K562 (cell line): Measurements from ENCODE around the gene DESI2. TPM values are rescaled to one million over a fixed set of nuclear protein-coding genes. Genes with fewer than 3 reads are reported as not detected.

ENCODE experiments used
- CCAR2 ChIP-seq: fragments of 200-400 bp; formaldehyde crosslinking; IDR thresholded peaks from 2 replicates; pipeline ENCODE4 v1.6.1; 2017; ENCODE audit warnings: mild to moderate bottlenecking, low read depth, low read length
- CHD2 ChIP-seq: IDR thresholded peaks from 2 replicates; pipeline ENCODE4 v1.6.1; 2011; ENCODE audit warnings: low read depth, low read length
- FOXJ2 ChIP-seq: fragments of 200-800 bp; sonication (Bioruptor generic); IDR thresholded peaks from 2 replicates; pipeline ENCODE4 v1.6.1; 2016; ENCODE audit warnings: missing genetic modification characterization, missing compliant biosample characterization
- FOXM1 ChIP-seq, 2 experiments: fragments of 450-650 bp in 1 of 2; sonication (generic) in 1 of 2; formaldehyde crosslinking in 1 of 2; IDR thresholded peaks; 2 replicates each; pipeline versions ENCODE4 v1.6.1 to v1.9.0; 2017 to 2022; ENCODE audit warnings: low read depth in 2 of 2, mild to moderate bottlenecking in 2 of 2, missing genetic modification reagents in 1 of 2, moderate library complexity in 1 of 2
- HSF4 ChIP-seq: fragments of 250-450 bp; sonication (Bioruptor Pico); IDR thresholded peaks from 2 replicates; pipeline ENCODE4 v2.1.2; 2022; ENCODE audit warnings: mild to moderate bottlenecking, moderate library complexity, borderline replicate concordance
- MAZ ChIP-seq, 2 experiments: fragments of 450-650 bp in 1 of 2; sonication (generic) in 1 of 2; formaldehyde crosslinking; IDR thresholded peaks in 1 of 2; conservative IDR thresholded peaks in 1 of 2; 2 replicates each; pipeline versions ENCODE4 v1.4.0 to v1.5.0; 2020; ENCODE audit warnings: mild to moderate bottlenecking in 1 of 2, missing genetic modification reagents in 1 of 2
- PML ChIP-seq: IDR thresholded peaks from 2 replicates; pipeline ENCODE4 v1.6.1; 2012; ENCODE audit warnings: low read length, inconsistent platforms
- RCOR1 ChIP-seq, 2 experiments: IDR thresholded peaks; 2 replicates each; pipeline ENCODE4 v1.6.1; 2012; ENCODE audit warnings: low read depth in 2 of 2, low read length in 2 of 2, borderline replicate concordance in 1 of 2, improper control_type of control experiment in 1 of 2
- SIN3B ChIP-seq: fragments of 450-650 bp; IDR thresholded peaks from 2 replicates; pipeline ENCODE4 v1.6.1; 2017; ENCODE audit warnings: low read depth, mild to moderate bottlenecking, moderate library complexity
- U2AF1 ChIP-seq: fragments of 200-400 bp; formaldehyde crosslinking; optimal IDR thresholded peaks from 2 replicates; pipeline ENCODE3; 2017; ENCODE audit warnings: mild to moderate bottlenecking, low read depth, low read length, moderate library complexity
- ZNF778 ChIP-seq: fragments of 450-650 bp; formaldehyde crosslinking; IDR thresholded peaks from 2 replicates; pipeline ENCODE4 v1.4.0; 2020; ENCODE audit warnings: mild to moderate bottlenecking, moderate library complexity
- ZNF785 ChIP-seq: fragments of 250-450 bp; sonication (Bioruptor Pico); IDR thresholded peaks from 2 replicates; pipeline ENCODE4 v1.4.0; 2020; ENCODE audit warnings: mild to moderate bottlenecking
- polyA plus RNA-seq, 8 experiments: library from polyadenylated mRNA; depleted of rRNA in 4 of 8; stranded (reverse) in 5 of 8; unstranded in 3 of 8; fragments of >200 nt; fragmentation: Nextera tagmentation in 2 of 8; fragmentation: Illumina TruSeq in 1 of 8; extraction: Ambion mirVana in 2 of 8; extraction: Trizol in 1 of 8; gene quantifications; 2 replicates each; pipeline versions ENCODE4 v1.2.1 to v1.2.3, GENCODE V29; 2011 to 2014; ENCODE audit warnings: inconsistent platforms in 1 of 8, missing spikeins in 1 of 8
- total RNA-seq, 7 experiments: library from RNA; depleted of rRNA in 6 of 7; stranded (reverse); fragments of >200 nt in 6 of 7; fragmentation: Illumina TruSeq in 2 of 7; extraction: Trizol in 2 of 7; gene quantifications; 2 replicates each; pipeline versions ENCODE4 v1.2.1 to v1.2.3, GENCODE V29; 2011 to 2021; ENCODE audit warnings: low replicate concordance in 1 of 7
- TF ChIP-seq, protein P1 (sequence below), 2 experiments: fragments of 450-650 bp; formaldehyde crosslinking in 1 of 2; IDR thresholded peaks; 2 replicates each; pipeline versions ENCODE4 v1.4.0 to v1.6.1; 2014 to 2020; ENCODE audit warnings: mild to moderate bottlenecking in 2 of 2, borderline replicate concordance in 1 of 2, low read depth in 1 of 2
- TF ChIP-seq, protein P2 (sequence below): sonication (generic); formaldehyde crosslinking; IDR thresholded peaks from 2 replicates; pipeline ENCODE4 v1.8.0; 2022; ENCODE audit warnings: missing genetic modification reagents, mild to moderate bottlenecking, borderline replicate concordance

The DESI2 gene
- total and polyA plus RNA-seq, 9 of the 15 experiments (the other 6 are each of a cell fraction or from before 2014, with no cell fraction given): 17.4 to 59.4 (median 38.4) TPM

DNA sequence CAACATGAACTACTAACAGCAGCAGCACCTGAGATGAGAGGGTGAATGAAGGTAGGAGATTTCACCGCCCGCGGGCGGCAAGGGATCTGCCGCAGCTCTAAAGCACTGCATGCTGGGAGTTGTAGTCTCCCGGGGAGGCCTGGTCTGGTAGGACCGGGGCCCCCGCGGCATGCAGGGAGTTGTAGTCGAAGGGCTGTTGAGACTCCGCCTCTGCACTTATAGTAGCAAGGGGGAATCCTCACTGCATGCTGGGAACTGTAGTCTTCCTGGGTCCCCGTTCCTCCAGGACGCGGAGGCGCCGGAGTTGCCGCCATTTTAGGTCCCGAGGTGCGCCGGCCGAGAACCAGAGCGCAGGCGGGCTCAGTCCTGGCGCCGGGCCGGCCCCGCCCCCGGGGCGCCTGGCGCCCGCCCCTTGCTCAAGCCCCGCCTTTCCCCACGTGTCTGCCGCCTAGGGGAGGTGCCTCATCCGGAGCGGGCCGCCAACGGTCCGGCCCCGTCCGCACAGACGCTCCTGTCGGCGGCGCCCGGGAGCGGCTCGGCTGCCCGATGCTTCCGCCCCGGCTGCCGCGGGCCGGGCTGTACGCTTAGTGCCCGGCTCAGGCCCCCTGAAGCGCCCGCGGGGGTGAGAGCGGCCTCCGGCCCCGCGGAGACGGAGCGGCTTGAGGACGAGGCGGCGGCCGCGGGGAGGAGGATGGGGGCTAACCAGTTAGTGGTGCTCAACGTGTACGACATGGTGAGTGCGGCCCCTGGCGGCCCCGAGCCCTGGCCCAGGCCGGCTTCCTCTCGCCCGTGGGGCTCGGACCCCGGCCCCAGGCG is at the start of gene DESI2 (continued):
- TF ChIP-seq U2AF1 (peak; percentile 90), FOXM1 (IDR thresholded peaks at IDR 0.05; ENCODE audit: low read depth) (no peak), FOXM1 (CRISPR knock-in tag; IDR thresholded peaks at IDR 0.05; ENCODE audit: low read depth) (no peak), FOXJ2 (tag) (0 out of 2 replicates have a peak, but pooled peaks have one; percentile 8), HSF4 (CRISPR knock-in tag) (no peak), ZNF785 (no peak), CHD2 (no peak; the same call in 1 of the 2 replicates), SIN3B (peak; percentile 76), PML (peak; percentile 63; the same call in 1 of the 2 replicates), CCAR2 (no peak), MAZ (CRISPR knock-in tag; conservative IDR thresholded peaks at IDR 0.05 in 1 of 2, IDR thresholded peaks at IDR 0.05 in 1 of 2) (peak; percentile 60 to 96), ZNF778 (CRISPR knock-in tag) (no peak), RCOR1 (IDR thresholded peaks at IDR 0.05; ENCODE audit: borderline replicate concordance in 1 of 2, low read depth in 2 of 2, low read length in 2 of 2) (peak in 1 of 2 experiments; percentile 33; a peak in 2 of 4 replicates)
- TF ChIP-seq, protein P1, sequence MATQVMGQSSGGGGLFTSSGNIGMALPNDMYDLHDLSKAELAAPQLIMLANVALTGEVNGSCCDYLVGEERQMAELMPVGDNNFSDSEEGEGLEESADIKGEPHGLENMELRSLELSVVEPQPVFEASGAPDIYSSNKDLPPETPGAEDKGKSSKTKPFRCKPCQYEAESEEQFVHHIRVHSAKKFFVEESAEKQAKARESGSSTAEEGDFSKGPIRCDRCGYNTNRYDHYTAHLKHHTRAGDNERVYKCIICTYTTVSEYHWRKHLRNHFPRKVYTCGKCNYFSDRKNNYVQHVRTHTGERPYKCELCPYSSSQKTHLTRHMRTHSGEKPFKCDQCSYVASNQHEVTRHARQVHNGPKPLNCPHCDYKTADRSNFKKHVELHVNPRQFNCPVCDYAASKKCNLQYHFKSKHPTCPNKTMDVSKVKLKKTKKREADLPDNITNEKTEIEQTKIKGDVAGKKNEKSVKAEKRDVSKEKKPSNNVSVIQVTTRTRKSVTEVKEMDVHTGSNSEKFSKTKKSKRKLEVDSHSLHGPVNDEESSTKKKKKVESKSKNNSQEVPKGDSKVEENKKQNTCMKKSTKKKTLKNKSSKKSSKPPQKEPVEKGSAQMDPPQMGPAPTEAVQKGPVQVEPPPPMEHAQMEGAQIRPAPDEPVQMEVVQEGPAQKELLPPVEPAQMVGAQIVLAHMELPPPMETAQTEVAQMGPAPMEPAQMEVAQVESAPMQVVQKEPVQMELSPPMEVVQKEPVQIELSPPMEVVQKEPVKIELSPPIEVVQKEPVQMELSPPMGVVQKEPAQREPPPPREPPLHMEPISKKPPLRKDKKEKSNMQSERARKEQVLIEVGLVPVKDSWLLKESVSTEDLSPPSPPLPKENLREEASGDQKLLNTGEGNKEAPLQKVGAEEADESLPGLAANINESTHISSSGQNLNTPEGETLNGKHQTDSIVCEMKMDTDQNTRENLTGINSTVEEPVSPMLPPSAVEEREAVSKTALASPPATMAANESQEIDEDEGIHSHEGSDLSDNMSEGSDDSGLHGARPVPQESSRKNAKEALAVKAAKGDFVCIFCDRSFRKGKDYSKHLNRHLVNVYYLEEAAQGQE (IDR thresholded peaks at IDR 0.05; ENCODE audit: borderline replicate concordance): peak; percentile 90
- TF ChIP-seq, protein P1 (CRISPR knock-in tag; IDR thresholded peaks at IDR 0.05; ENCODE audit: low read depth): peak; percentile 85
- TF ChIP-seq, protein P2, sequence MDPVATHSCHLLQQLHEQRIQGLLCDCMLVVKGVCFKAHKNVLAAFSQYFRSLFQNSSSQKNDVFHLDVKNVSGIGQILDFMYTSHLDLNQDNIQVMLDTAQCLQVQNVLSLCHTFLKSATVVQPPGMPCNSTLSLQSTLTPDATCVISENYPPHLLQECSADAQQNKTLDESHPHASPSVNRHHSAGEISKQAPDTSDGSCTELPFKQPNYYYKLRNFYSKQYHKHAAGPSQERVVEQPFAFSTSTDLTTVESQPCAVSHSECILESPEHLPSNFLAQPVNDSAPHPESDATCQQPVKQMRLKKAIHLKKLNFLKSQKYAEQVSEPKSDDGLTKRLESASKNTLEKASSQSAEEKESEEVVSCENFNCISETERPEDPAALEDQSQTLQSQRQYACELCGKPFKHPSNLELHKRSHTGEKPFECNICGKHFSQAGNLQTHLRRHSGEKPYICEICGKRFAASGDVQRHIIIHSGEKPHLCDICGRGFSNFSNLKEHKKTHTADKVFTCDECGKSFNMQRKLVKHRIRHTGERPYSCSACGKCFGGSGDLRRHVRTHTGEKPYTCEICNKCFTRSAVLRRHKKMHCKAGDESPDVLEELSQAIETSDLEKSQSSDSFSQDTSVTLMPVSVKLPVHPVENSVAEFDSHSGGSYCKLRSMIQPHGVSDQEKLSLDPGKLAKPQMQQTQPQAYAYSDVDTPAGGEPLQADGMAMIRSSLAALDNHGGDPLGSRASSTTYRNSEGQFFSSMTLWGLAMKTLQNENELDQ: no peak
